Brain microvascular endothelial cell (primary cell): ENCODE measurements around the gene NRROS.

Source experiments
- DNase-seq: peaks from one replicate; pipeline ENCODE4 v3.0.0-alpha.2; 2020
- H3K27ac ChIP-seq: fragments of 250-450 bp; sonication (Bioruptor Pico); 2 replicates; pipeline ENCODE4 v1.5.1; 2020; ENCODE audit warnings: mild to moderate bottlenecking, moderate library complexity
- H3K27me3 ChIP-seq: fragments of 250-450 bp; sonication (Bioruptor Pico); replicated peaks from 2 replicates; pipeline ENCODE4 v1.5.1; 2020; ENCODE audit warnings: mild to moderate bottlenecking
- H3K36me3 ChIP-seq: fragments of 250-450 bp; sonication (Bioruptor Pico); replicated peaks from 2 replicates; pipeline ENCODE4 v1.5.1; 2020; ENCODE audit warnings: mild to moderate bottlenecking
- H3K4me3 ChIP-seq: 2 replicates; pipeline ENCODE4 v1.5.1; 2011; ENCODE audit warnings: low read depth, mild to moderate bottlenecking, control low read depth, low read length, moderate library complexity
- CTCF ChIP-seq: IDR thresholded peaks from 2 replicates; pipeline ENCODE4 v1.5.1; 2011; ENCODE audit warnings: low read depth, mild to moderate bottlenecking, moderate library complexity, low read length, control low read depth, inconsistent platforms; ENCODE audit errors: missing control alignments
- in situ Hi-C: cut with HindIII; loops from 2 replicates; pipeline ENCODE4 v1.10.0; 2017; ENCODE audit warnings: low sequenced_read_pairs, low pct_ligation_motif_present

NRROS gene

GRCh38 chr3:196654735-196655090 lies 15.2 kb downstream of the NRROS start:
- DNase-seq, result no peak
- Histone ChIP-seq H3K27ac (no peak overlapping the region), H3K4me3 (no peak overlapping the region), H3K36me3 (no peaks in the 10 kb centered on the region), H3K27me3 (no peaks in the 10 kb centered on the region)
- in situ Hi-C loops, result no loop called here
- TF ChIP-seq CTCF, result no peak

- no peak for DNase-seq
- in situ Hi-C loops, result no loop called here
- Histone ChIP-seq H3K27me3 (no peaks in the 10 kb centered on the region), H3K27ac (no peak overlapping the region), H3K4me3 (no peak overlapping the region), H3K36me3 (no peaks in the 10 kb centered on the region)
- TF ChIP-seq CTCF, result no peak
These were observed 16.0 kb downstream of the NRROS start for GRCh38 chr3:196655496-196655895.

- no peaks in the 10 kb centered on the region for H3K27me3 ChIP-seq
- H3K27ac ChIP-seq, result no peak overlapping the region
- no peak for TF ChIP-seq CTCF
- in situ Hi-C loops, result no loop called here
- H3K36me3 ChIP-seq, result no peaks in the 10 kb centered on the region
- no peak overlapping the region for H3K4me3 ChIP-seq
- no peak for DNase-seq
These were observed 16.7 kb downstream of the NRROS start for GRCh38 chr3:196656213-196656612.

- Histone ChIP-seq H3K4me3 (no peak overlapping the region), H3K27ac (no peak overlapping the region), H3K27me3 (no peaks in the 10 kb centered on the region), H3K36me3 (no peaks in the 10 kb centered on the region)
- DNase-seq, result no peak
- no peak for TF ChIP-seq CTCF
- in situ Hi-C loops, result no loop called here
These were observed 20.4 kb downstream of the NRROS start for GRCh38 chr3:196659901-196660351.

GRCh38 chr3:196660381-196661166 lies 21.1 kb downstream of the NRROS start:
- H3K4me3 ChIP-seq, result no peak overlapping the region
- in situ Hi-C loops, result no loop called here
- H3K36me3 ChIP-seq, result no peaks in the 10 kb centered on the region
- no peak for TF ChIP-seq CTCF
- no peak overlapping the region for H3K27ac ChIP-seq
- no peaks in the 10 kb centered on the region for H3K27me3 ChIP-seq
- DNase-seq, result no peak

- Histone ChIP-seq H3K27ac (no peak overlapping the region), H3K36me3 (no peaks in the 10 kb centered on the region), H3K27me3 (no peaks in the 10 kb centered on the region), H3K4me3 (no peak overlapping the region)
- TF ChIP-seq CTCF, result no peak
- DNase-seq, result no peak
- in situ Hi-C loops, result no loop called here
These were observed 21.9 kb downstream of the NRROS start for GRCh38 chr3:196661400-196661799.
